HepG2 (cell line): ENCODE measurements around the gene BCAM. TPM values are rescaled to one million over a fixed set of nuclear protein-coding genes. Genes with fewer than 3 reads are reported as not detected.
A peak's percentile ranks its signal among the peaks of the same experiment; 100 is the strongest.

Experiments
- ATAC-seq: fragments of 200-7000 bp; cut with Tn5 transposase; 3 replicates; pipeline ENCODE4 v1.9.1; 2020; ENCODE audit warnings: mild to moderate bottlenecking, moderate library complexity
- BruUV-seq: library from RNA; stranded (reverse); fragments of 400-500 nt; replicated peaks from 2 replicates; lab custom pipeline; 2021; lab: Mats Ljungman, UMichigan
- CTCF ChIA-PET: fragments of 300-600 bp; formaldehyde crosslinking; extraction: SDS; loops from one replicate; lab custom pipeline; 2021; ENCODE audit warnings: low total read pairs, inconsistent platforms, low intra/inter-chr PET ratio; lab: Yijun Ruan, JAX
- POLR2A ChIA-PET: fragments of 350-600 bp; sonication (Branson Sonifier 250); formaldehyde crosslinking; loops from one replicate; lab custom pipeline; 2020; ENCODE audit warnings: antibody characterized with exemption, inconsistent platforms; lab: Yijun Ruan, JAX
- DNase-seq: peaks from one replicate; pipeline ENCODE4 v3.0.0-alpha.2; 2015; ENCODE audit warnings: low spot score
- FAIRE-seq: peaks from 3 replicates; lab custom pipeline; 2011; peaks lifted over from hg19 to GRCh38; lab: Jason Lieb, UNC
- H2AFZ ChIP-seq: one replicate; pipeline ENCODE4 v1.6.1; 2011; ENCODE audit warnings: low read length, inconsistent platforms
- H3K27ac ChIP-seq: fragments of 300-600 bp; 3 replicates; pipeline ENCODE4 v1.8.0; 2011; ENCODE audit warnings: mixed run types, mild to moderate bottlenecking, mixed read lengths, low read length, inconsistent platforms; ENCODE audit not compliant: insufficient read depth; ENCODE audit errors: extremely low read length
- H3K27me3 ChIP-seq, 2 experiments: fragments of 200-600 bp in 1 of 2; 2 replicates in 1 of 2; 3 replicates in 1 of 2; pipeline versions ENCODE4 v1.6.0 to v1.8.0; 2011; ENCODE audit warnings: low read length in 2 of 2, mild to moderate bottlenecking in 2 of 2, moderate library complexity in 2 of 2, inconsistent platforms in 1 of 2; ENCODE audit not compliant: insufficient read depth in 2 of 2, control insufficient read depth in 1 of 2
- H3K36me3 ChIP-seq, 2 experiments: fragments of 200-600 bp in 1 of 2; replicated peaks in 1 of 2; 2 replicates in 1 of 2; 3 replicates in 1 of 2; pipeline versions ENCODE4 v1.5.1 to v1.8.0; 2011; ENCODE audit warnings: low read length in 2 of 2, inconsistent platforms in 1 of 2; ENCODE audit not compliant: insufficient read depth in 2 of 2, control insufficient read depth in 1 of 2
- H3K4me1 ChIP-seq: 2 replicates; pipeline ENCODE4 v1.5.1; 2012; ENCODE audit warnings: low read length, inconsistent platforms; ENCODE audit not compliant: insufficient read depth
- H3K4me2 ChIP-seq: 2 replicates; pipeline ENCODE4 v1.6.0; 2011; ENCODE audit warnings: low read depth, low read length, inconsistent platforms
- H3K4me3 ChIP-seq, 3 experiments: fragments of 200-600 bp in 1 of 3; sonication (generic), shearing (Covaris generic) in 1 of 3; replicated peaks in 1 of 3; 2 replicates each; pipeline ENCODE4 v1.5.1; 2011 to 2016; ENCODE audit warnings: low read length in 3 of 3, inconsistent platforms in 2 of 3, low read depth in 2 of 3, mild to moderate bottlenecking in 2 of 3, control low read depth in 1 of 3, mixed read lengths in 1 of 3; ENCODE audit not compliant: insufficient read depth in 1 of 3
- H3K79me2 ChIP-seq: one replicate; pipeline ENCODE4 v1.6.1; 2011; ENCODE audit warnings: low read length, inconsistent platforms; ENCODE audit not compliant: insufficient read depth
- H3K9ac ChIP-seq: 2 replicates; pipeline ENCODE4 v1.6.0; 2011; ENCODE audit warnings: mild to moderate bottlenecking, low read depth, low read length, inconsistent platforms; ENCODE audit not compliant: insufficient read depth
- H3K9me3 ChIP-seq: 2 replicates; pipeline ENCODE4 v1.5.1; 2012; ENCODE audit warnings: mild to moderate bottlenecking, low read length
- H4K20me1 ChIP-seq: 2 replicates; pipeline ENCODE4 v1.6.0; 2011; ENCODE audit warnings: inconsistent platforms, mild to moderate bottlenecking, low read length, moderate library complexity; ENCODE audit not compliant: insufficient read depth
- NR2C2 ChIP-seq: sonication (generic); formaldehyde crosslinking; IDR thresholded peaks from 2 replicates; pipeline ENCODE4 v1.4.0; 2020; ENCODE audit warnings: missing genetic modification reagents, mild to moderate bottlenecking, moderate library complexity, borderline replicate concordance
- NR2F6 ChIP-seq, 2 experiments: IDR thresholded peaks; 2 replicates each; pipeline ENCODE4 v1.6.1; 2016; ENCODE audit warnings: antibody characterized with exemption in 1 of 2, mild to moderate bottlenecking in 1 of 2
- ZNF552 ChIP-seq: sonication (generic); formaldehyde crosslinking; IDR thresholded peaks from 2 replicates; pipeline ENCODE4 v1.9.0; 2022; ENCODE audit warnings: missing genetic modification reagents, mild to moderate bottlenecking, borderline replicate concordance
- ZNF746 ChIP-seq: sonication (generic); formaldehyde crosslinking; IDR thresholded peaks from 2 replicates; pipeline ENCODE4 v1.8.0; 2022; ENCODE audit warnings: mild to moderate bottlenecking, missing genetic modification reagents
- WGBS: methylation state at CpG from one replicate; pipeline ENCODE4 v1.1.6; 2017; ENCODE audit warnings: low lambda C conversion rate; 5-methylcytosine and 5-hydroxymethylcytosine counted together
- in situ Hi-C: cut with HindIII; loops from 2 replicates; pipeline ENCODE4 v1.10.0; 2017; ENCODE audit warnings: low pct_unique_long_range_greater_than_20kb; ENCODE audit not compliant: extremely low pct_ligation_motif_present
- intact Hi-C: fragments of 100-400 bp; cut with micrococcal nuclease; formaldehyde crosslinking; loops from one replicate; pipeline ENCODE4 v1.10.0; 2022; ENCODE audit not compliant: unreplicated experiment
- polyA plus RNA-seq, 8 experiments: library from polyadenylated mRNA; depleted of rRNA in 3 of 8; stranded (reverse) in 7 of 8; unstranded in 1 of 8; fragments of >200 nt; fragmentation: Illumina TruSeq in 4 of 8; extraction: Trizol in 4 of 8; gene quantifications; 2 replicates each; pipeline versions ENCODE4 v1.2.1 to v1.2.3, GENCODE V29; 2011 to 2016; ENCODE audit warnings: low read depth in 4 of 8, missing spikeins in 1 of 8, mixed read lengths in 1 of 8; ENCODE audit not compliant: insufficient read depth in 1 of 8
- total RNA-seq, 5 experiments: library from RNA; depleted of rRNA; stranded (reverse); fragments of >200 nt; fragmentation: Illumina TruSeq; extraction: Trizol; gene quantifications; 2 replicates each; pipeline ENCODE4 v1.2.3, GENCODE V29; 2016; ENCODE audit warnings: low read depth in 1 of 5
- TF ChIP-seq, protein P1 (sequence below): sonication (generic); formaldehyde crosslinking; IDR thresholded peaks from 2 replicates; pipeline ENCODE4 v1.5.0; 2020; ENCODE audit warnings: mild to moderate bottlenecking, missing genetic modification reagents, borderline replicate concordance
- TF ChIP-seq, protein P2 (sequence below): fragments of 450-650 bp; IDR thresholded peaks from 2 replicates; pipeline ENCODE4 v1.6.1; 2017

Gene BCAM
- total and polyA plus RNA-seq, 2 of the 13 experiments (the other 11 are each of a cell fraction or from before 2014, with no cell fraction given) = 51.2 to 62.7 TPM

DNA sequence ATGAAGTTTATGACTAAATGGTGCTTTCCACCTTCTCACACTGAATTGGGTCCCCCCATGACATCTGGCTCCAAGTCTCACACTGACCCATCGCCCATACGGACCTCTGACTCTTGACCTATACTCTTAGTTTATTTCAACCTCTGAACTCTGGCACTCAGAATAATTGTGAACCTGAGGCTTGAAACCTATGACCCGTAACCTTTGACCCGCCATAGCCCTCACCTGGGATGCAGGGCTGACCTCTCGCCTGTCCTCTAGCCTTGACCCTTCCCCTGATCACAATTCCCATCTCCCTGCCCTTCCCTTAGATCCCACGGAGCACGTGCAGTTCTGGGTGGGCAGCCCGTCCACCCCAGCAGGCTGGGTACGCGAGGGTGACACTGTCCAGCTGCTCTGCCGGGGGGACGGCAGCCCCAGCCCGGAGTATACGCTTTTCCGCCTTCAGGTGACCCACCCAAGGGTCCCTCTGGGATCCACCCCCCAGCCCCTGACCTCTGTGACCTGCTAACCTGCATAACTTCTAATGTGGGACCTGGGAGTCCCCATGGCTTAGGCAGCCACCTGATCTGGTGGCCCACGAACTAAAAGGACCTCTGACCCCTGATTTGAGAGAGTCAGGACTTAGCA lies 5.1 kb downstream of the BCAM start:
- BruUV-seq = no TSS peak
- Histone ChIP-seq H3K27ac (no peak overlapping the region), H3K4me2 (no peak overlapping the region), H3K36me3 (peaks cover 11 to 35% of the 10 kb centered on the region in 2 experiments), H2AFZ (no peak overlapping the region), H3K9ac (no peak overlapping the region), H3K27me3 (no peaks in the 10 kb centered on the region; a peak in 1 of 5 replicates), H4K20me1 (0 out of 2 replicates have a peak, but pooled peaks cover 8% of the 10 kb centered on the region), H3K9me3 (no peaks in the 10 kb centered on the region), H3K4me3 (no peak overlapping the region), H3K4me1 (peaks cover 61% of the 10 kb centered on the region), H3K79me2 (peaks cover 21% of the 10 kb centered on the region)
- DNase-seq (no peak), FAIRE-seq (no peak), ATAC-seq (no peak)
- in situ Hi-C loops (no loop called here), intact Hi-C loops (no loop called here)
- TF ChIP-seq NR2C2 (CRISPR knock-in tag) (peak; percentile 72; the same call in 1 of the 2 replicates), ZNF746 (CRISPR knock-in tag) (0 out of 2 replicates have a peak, but pooled peaks have one; percentile 16), NR2F6 (IDR thresholded peaks at IDR 0.05) (peak; percentile 58; the same call in 1 of the 2 replicates), NR2F6 (CRISPR knock-in tag; IDR thresholded peaks at IDR 0.05) (no peak), ZNF552 (CRISPR knock-in tag) (no peak)
- TF ChIP-seq, protein P1, sequence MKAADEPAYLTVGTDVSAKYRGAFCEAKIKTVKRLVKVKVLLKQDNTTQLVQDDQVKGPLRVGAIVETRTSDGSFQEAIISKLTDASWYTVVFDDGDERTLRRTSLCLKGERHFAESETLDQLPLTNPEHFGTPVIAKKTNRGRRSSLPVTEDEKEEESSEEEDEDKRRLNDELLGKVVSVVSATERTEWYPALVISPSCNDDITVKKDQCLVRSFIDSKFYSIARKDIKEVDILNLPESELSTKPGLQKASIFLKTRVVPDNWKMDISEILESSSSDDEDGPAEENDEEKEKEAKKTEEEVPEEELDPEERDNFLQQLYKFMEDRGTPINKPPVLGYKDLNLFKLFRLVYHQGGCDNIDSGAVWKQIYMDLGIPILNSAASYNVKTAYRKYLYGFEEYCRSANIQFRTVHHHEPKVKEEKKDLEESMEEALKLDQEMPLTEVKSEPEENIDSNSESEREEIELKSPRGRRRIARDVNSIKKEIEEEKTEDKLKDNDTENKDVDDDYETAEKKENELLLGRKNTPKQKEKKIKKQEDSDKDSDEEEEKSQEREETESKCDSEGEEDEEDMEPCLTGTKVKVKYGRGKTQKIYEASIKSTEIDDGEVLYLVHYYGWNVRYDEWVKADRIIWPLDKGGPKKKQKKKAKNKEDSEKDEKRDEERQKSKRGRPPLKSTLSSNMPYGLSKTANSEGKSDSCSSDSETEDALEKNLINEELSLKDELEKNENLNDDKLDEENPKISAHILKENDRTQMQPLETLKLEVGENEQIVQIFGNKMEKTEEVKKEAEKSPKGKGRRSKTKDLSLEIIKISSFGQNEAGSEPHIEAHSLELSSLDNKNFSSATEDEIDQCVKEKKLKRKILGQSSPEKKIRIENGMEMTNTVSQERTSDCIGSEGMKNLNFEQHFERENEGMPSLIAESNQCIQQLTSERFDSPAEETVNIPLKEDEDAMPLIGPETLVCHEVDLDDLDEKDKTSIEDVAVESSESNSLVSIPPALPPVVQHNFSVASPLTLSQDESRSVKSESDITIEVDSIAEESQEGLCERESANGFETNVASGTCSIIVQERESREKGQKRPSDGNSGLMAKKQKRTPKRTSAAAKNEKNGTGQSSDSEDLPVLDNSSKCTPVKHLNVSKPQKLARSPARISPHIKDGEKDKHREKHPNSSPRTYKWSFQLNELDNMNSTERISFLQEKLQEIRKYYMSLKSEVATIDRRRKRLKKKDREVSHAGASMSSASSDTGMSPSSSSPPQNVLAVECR = 0 out of 2 replicates have a peak, but pooled peaks have one; percentile 7
- TF ChIP-seq, protein P2, sequence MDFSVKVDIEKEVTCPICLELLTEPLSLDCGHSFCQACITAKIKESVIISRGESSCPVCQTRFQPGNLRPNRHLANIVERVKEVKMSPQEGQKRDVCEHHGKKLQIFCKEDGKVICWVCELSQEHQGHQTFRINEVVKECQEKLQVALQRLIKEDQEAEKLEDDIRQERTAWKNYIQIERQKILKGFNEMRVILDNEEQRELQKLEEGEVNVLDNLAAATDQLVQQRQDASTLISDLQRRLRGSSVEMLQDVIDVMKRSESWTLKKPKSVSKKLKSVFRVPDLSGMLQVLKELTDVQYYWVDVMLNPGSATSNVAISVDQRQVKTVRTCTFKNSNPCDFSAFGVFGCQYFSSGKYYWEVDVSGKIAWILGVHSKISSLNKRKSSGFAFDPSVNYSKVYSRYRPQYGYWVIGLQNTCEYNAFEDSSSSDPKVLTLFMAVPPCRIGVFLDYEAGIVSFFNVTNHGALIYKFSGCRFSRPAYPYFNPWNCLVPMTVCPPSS = no peak
- POLR2A ChIA-PET = interaction anchor here (3.3 kb wide), 1 partner anchor 8 kb away, joined by 18 read pairs; no protein-coding TSS in a partner anchor
- 97% methylated on average over 15 of the region's 16 CpGs for WGBS
- CTCF ChIA-PET = no interaction called here
